GM12878 (cell line): ENCODE data around the gene STX8. TPM values are rescaled to one million over a fixed set of nuclear protein-coding genes. Genes with fewer than 3 reads are reported as not detected.

Experiments
- ATAC-seq: fragments of 200-7000 bp; cut with Tn5 transposase; 3 replicates; pipeline ENCODE4 v1.9.1; 2020; ENCODE audit warnings: mild to moderate bottlenecking, moderate library complexity
- BruUV-seq: library from RNA; stranded (reverse); fragments of 400-500 nt; replicated peaks from 2 replicates; lab custom pipeline; 2021; lab: Mats Ljungman, UMichigan
- CTCF ChIA-PET: fragments of 300-600 bp; sonication (Branson Sonifier 250); formaldehyde crosslinking; extraction: SDS; loops from one replicate; lab custom pipeline; 2021; ENCODE audit warnings: inconsistent platforms; lab: Yijun Ruan, JAX
- POLR2A ChIA-PET: fragments of 350-600 bp; formaldehyde crosslinking; extraction: SDS; loops from one replicate; lab custom pipeline; 2021; ENCODE audit warnings: inconsistent platforms; lab: Charles Lee
- RAD21 ChIA-PET: fragments of 300-600 bp; sonication (Branson Sonifier 250); formaldehyde crosslinking; loops from one replicate; lab custom pipeline; 2023; ENCODE audit warnings: antibody characterized with exemption; ENCODE audit not compliant: unreplicated experiment; lab: Charles Lee
- SMC1A ChIA-PET: fragments of 300-600 bp; sonication (Branson Sonifier 250); formaldehyde crosslinking; loops from one replicate; lab custom pipeline; 2023; ENCODE audit not compliant: unreplicated experiment, uncharacterized antibody; lab: Charles Lee
- DNase-seq: peaks from one replicate; pipeline ENCODE4 v3.0.0-alpha.2; 2011; ENCODE audit warnings: low read depth, low spot score
- FAIRE-seq: peaks from 3 replicates; lab custom pipeline; 2011; peaks lifted over from hg19 to GRCh38; lab: Jason Lieb, UNC
- H2AFZ ChIP-seq: 2 replicates; pipeline ENCODE4 v1.6.0; 2011; ENCODE audit warnings: low read depth, low read length, control low read depth; ENCODE audit not compliant: control insufficient read depth
- H3K27ac ChIP-seq: 2 replicates; pipeline ENCODE4 v1.5.1; 2011; ENCODE audit warnings: control low read depth; ENCODE audit not compliant: control insufficient read depth, insufficient read depth
- H3K27me3 ChIP-seq, 2 experiments: replicated peaks in 1 of 2; 2 replicates each; pipeline versions ENCODE4 v1.6.0 to v1.6.1; 2011; ENCODE audit warnings: low read length in 1 of 2; ENCODE audit not compliant: control insufficient read depth in 2 of 2, insufficient read depth in 2 of 2
- H3K36me3 ChIP-seq, 2 experiments: 2 replicates each; pipeline ENCODE4 v1.5.1; 2011; ENCODE audit warnings: low read length in 1 of 2; ENCODE audit not compliant: control insufficient read depth in 2 of 2, insufficient read depth in 2 of 2
- H3K4me1 ChIP-seq: 2 replicates; pipeline ENCODE4 v1.6.1; 2011; ENCODE audit warnings: mild to moderate bottlenecking, low read length, moderate library complexity, mixed read lengths; ENCODE audit not compliant: control insufficient read depth, insufficient read depth
- H3K4me2 ChIP-seq: 2 replicates; pipeline ENCODE4 v1.6.0; 2011; ENCODE audit warnings: control low read depth; ENCODE audit not compliant: control insufficient read depth, insufficient read depth
- H3K4me3 ChIP-seq: fragments of 200-600 bp; sonication (generic); 2 replicates; pipeline ENCODE4 v1.5.1; 2016
- H3K79me2 ChIP-seq: 2 replicates; pipeline ENCODE4 v1.6.0; 2011; ENCODE audit warnings: low read length; ENCODE audit not compliant: control insufficient read depth, insufficient read depth
- H3K9ac ChIP-seq: 2 replicates; pipeline ENCODE4 v1.8.0; 2011; ENCODE audit warnings: low read length, control low read depth, mixed read lengths; ENCODE audit not compliant: control insufficient read depth, insufficient read depth
- H3K9me3 ChIP-seq: replicated peaks from 3 replicates; pipeline ENCODE4 v1.5.1; 2011; ENCODE audit warnings: mild to moderate bottlenecking, low read length; ENCODE audit not compliant: control insufficient read depth, insufficient read depth
- H4K20me1 ChIP-seq: 2 replicates; pipeline ENCODE4 v1.6.0; 2011; ENCODE audit not compliant: control insufficient read depth, insufficient read depth
- BACH1 ChIP-seq: fragments of 450-650 bp; IDR thresholded peaks from 2 replicates; pipeline ENCODE4 v1.6.1; 2017; ENCODE audit warnings: mild to moderate bottlenecking, borderline replicate concordance
- CEBPZ ChIP-seq: fragments of 150-350 bp; IDR thresholded peaks from 2 replicates; pipeline ENCODE4 v1.6.1; 2016; ENCODE audit warnings: low read depth, low read length
- EGR1 ChIP-seq, 2 experiments: IDR thresholded peaks; 1 replicate in 1 of 2; 2 replicates in 1 of 2; pipeline ENCODE4 v1.6.1; 2011 to 2012; ENCODE audit warnings: low read depth in 2 of 2, low read length in 2 of 2, borderline replicate concordance in 1 of 2, mild to moderate bottlenecking in 1 of 2, moderate library complexity in 1 of 2
- KDM1A ChIP-seq: fragments of 200-600 bp; sonication (generic); IDR thresholded peaks from 2 replicates; pipeline ENCODE4 v1.6.1; 2016; ENCODE audit warnings: borderline replicate concordance
- MLLT1 ChIP-seq: fragments of 450-650 bp; IDR thresholded peaks from 2 replicates; pipeline ENCODE4 v1.6.1; 2016; ENCODE audit warnings: mild to moderate bottlenecking
- MYB ChIP-seq: fragments of 150-350 bp; IDR thresholded peaks from 2 replicates; pipeline ENCODE4 v1.6.1; 2014; ENCODE audit warnings: mild to moderate bottlenecking, low read depth, low read length, borderline replicate concordance
- NFYB ChIP-seq: IDR thresholded peaks from 2 replicates; pipeline ENCODE4 v1.6.1; 2011; ENCODE audit warnings: low read depth, mild to moderate bottlenecking, low read length, improper control_type of control experiment, moderate library complexity; ENCODE audit not compliant: insufficient read depth
- PBX3 ChIP-seq: IDR thresholded peaks from 2 replicates; pipeline ENCODE4 v1.6.1; 2011; ENCODE audit warnings: mild to moderate bottlenecking, low read depth, low read length, moderate library complexity; ENCODE audit not compliant: insufficient replicate concordance
- PKNOX1 ChIP-seq: fragments of 450-650 bp; IDR thresholded peaks from 2 replicates; pipeline ENCODE4 v1.6.1; 2016; ENCODE audit warnings: mild to moderate bottlenecking
- RAD51 ChIP-seq: fragments of 450-650 bp; IDR thresholded peaks from 2 replicates; pipeline ENCODE4 v1.6.1; 2016; ENCODE audit warnings: moderate library complexity, mild to moderate bottlenecking, inconsistent platforms
- SPI1 ChIP-seq: IDR thresholded peaks from 2 replicates; pipeline ENCODE4 v1.6.1; 2011; ENCODE audit warnings: low read depth, mild to moderate bottlenecking, low read length, moderate library complexity, borderline replicate concordance; ENCODE audit not compliant: insufficient read depth
- TCF7 ChIP-seq: IDR thresholded peaks from 2 replicates; pipeline ENCODE4 v1.6.1; 2014; ENCODE audit warnings: antibody characterized with exemption, borderline replicate concordance
- ZNF24 ChIP-seq: fragments of 450-650 bp; IDR thresholded peaks from 2 replicates; pipeline ENCODE4 v1.6.1; 2017; ENCODE audit warnings: antibody characterized with exemption, mild to moderate bottlenecking
- ZNF384 ChIP-seq: IDR thresholded peaks from 2 replicates; pipeline ENCODE4 v1.6.1; 2012; ENCODE audit warnings: low read depth, mild to moderate bottlenecking, low read length, improper control_type of control experiment, borderline replicate concordance
- WGBS: methylation state at CpG from one replicate; pipeline ENCODE4 v1.1.6; 2016; ENCODE audit warnings: low lambda C conversion rate; ENCODE audit not compliant: insufficient replicate concordance, insufficient coverage; ENCODE audit errors: missing lambda C conversion rate; 5-methylcytosine and 5-hydroxymethylcytosine counted together
- in situ Hi-C: fragments of 300-500 bp; cut with MboI; formaldehyde crosslinking; loops from 9 replicates; pipeline ENCODE4 v1.14.3; 2018; ENCODE audit warnings: mixed read lengths
- intact Hi-C: fragments of 100-400 bp; cut with micrococcal nuclease; formaldehyde crosslinking; loops from one replicate; pipeline ENCODE4 v1.14.2; 2022; ENCODE audit not compliant: unreplicated experiment
- polyA plus RNA-seq, 11 experiments: library from polyadenylated mRNA; depleted of rRNA in 4 of 11; unstranded in 6 of 11; stranded (reverse) in 5 of 11; fragments of >200 nt; fragmentation: Nextera tagmentation in 4 of 11; fragmentation: Illumina TruSeq in 1 of 11; extraction: Ambion mirVana in 4 of 11; extraction: Trizol in 1 of 11; gene quantifications; 1 replicate in 1 of 11; 2 replicates in 10 of 11; pipeline versions ENCODE4 v1.2.1 to v1.2.3, GENCODE V29; 2011 to 2016; ENCODE audit warnings: inconsistent platforms in 2 of 11, missing spikeins in 2 of 11, low read depth in 1 of 11
- total RNA-seq, 4 experiments: library from RNA; depleted of rRNA in 3 of 4; stranded (reverse); fragments of >200 nt in 3 of 4; fragmentation: Illumina TruSeq in 1 of 4; extraction: Trizol in 1 of 4; gene quantifications; 2 replicates each; pipeline versions ENCODE4 v1.2.1 to v1.2.3, GENCODE V29; 2013 to 2021

Gene STX8
- total and polyA plus RNA-seq, 10 of the 15 experiments (the other 5 are each of a cell fraction or from before 2014, with no cell fraction given): 47.9 to 151 (median 72.9) TPM

GRCh38 chr17:9292561-9292941 is 283.1 kb downstream of the STX8 start (continued):
- TF ChIP-seq CEBPZ (no peak), RAD51 (no peak), NFYB (no peak), ZNF384 (no peak), ZNF24 (no peak)

GRCh38 chr17:9291912-9292560 is 283.6 kb downstream of the STX8 start:
- no peak overlapping the region for H3K4me3 ChIP-seq
- H4K20me1 ChIP-seq: no peaks in the 10 kb centered on the region
- RAD21 ChIA-PET: interaction anchor here (0.7 to 4.1 kb wide), 12 partner anchors 10 to 333 kb away, joined by 3 to 28 read pairs (median 4); no protein-coding TSS in a partner anchor
- no peak overlapping the region for H3K4me2 ChIP-seq
- H3K9me3 ChIP-seq: no peaks in the 10 kb centered on the region
- POLR2A ChIA-PET: interaction anchor here (1.3 to 1.5 kb wide), 2 partner anchors 93 to 177 kb away, joined by 3 read pairs; no protein-coding TSS in a partner anchor
- no peaks in the 10 kb centered on the region for H3K79me2 ChIP-seq
- H3K9ac ChIP-seq: no peak overlapping the region
- DNase-seq: no peak
- CTCF ChIA-PET: interaction anchor here (0.9 to 4.8 kb wide), 31 partner anchors 8 to 391 kb away, joined by 3 to 33 read pairs (median 4); no protein-coding TSS in a partner anchor
- no peak overlapping the region for H2AFZ ChIP-seq
- peaks cover 18% of the 10 kb centered on the region for H3K4me1 ChIP-seq
- no peaks in the 10 kb centered on the region for H3K27me3 ChIP-seq
- H3K36me3 ChIP-seq: no peaks in the 10 kb centered on the region
- peak; percentile 57 for FAIRE-seq
- intact Hi-C loops: loop anchor here (5.0 kb wide), 3 partner anchors 95 to 300 kb away; no protein-coding TSS in a partner anchor
- peak; percentile 78 for ATAC-seq
- SMC1A ChIA-PET: interaction anchor here (0.7 to 4.7 kb wide), 21 partner anchors 12 to 298 kb away, joined by 3 to 32 read pairs (median 4); no protein-coding TSS in a partner anchor
- 52% methylated on average over 8 of the region's 8 CpGs for WGBS
- no peak overlapping the region for H3K27ac ChIP-seq
- no TSS peak for BruUV-seq
- in situ Hi-C loops: no loop called here
- TF ChIP-seq PBX3: peak; percentile 56
- TF ChIP-seq MYB: no peak
- peak; percentile 87 for TF ChIP-seq PKNOX1
- no peak for TF ChIP-seq SPI1
- no peak for TF ChIP-seq BACH1
- no peak for TF ChIP-seq EGR1 (IDR thresholded peaks at IDR 0.05; ENCODE audit: borderline replicate concordance in 1 of 2, low read depth in 2 of 2, low read length in 2 of 2)
- peak; percentile 31; the same call in 1 of the 2 replicates for TF ChIP-seq MLLT1
- no peak for TF ChIP-seq TCF7
- TF ChIP-seq KDM1A: no peak
